Measurements from ENCODE around the gene LGALS16. TPM values are rescaled to one million over a fixed set of nuclear protein-coding genes. Genes with fewer than 3 reads are reported as not detected.
"Not testable (repeated sequence)": the region's sequence is repeated elsewhere in the genome, so short reads cannot be mapped to it uniquely, and the experiment has no call there.

The LGALS16 gene
- total and polyA plus RNA-seq, 8 donors = not detected

- intact Hi-C loops (cut with DNase I; ENCODE audit: low total_unique reads) = no loop called here
- Histone ChIP-seq H3K4me1 (peaks cover 0 to 20% (median 18%) of the 10 kb centered on the region in 4 donors), H3K27ac (no peak overlapping the region), H3K36me3 (no peaks in the 10 kb centered on the region), H3K4me3 (no peak overlapping the region), H3K27me3 (no peaks in the 10 kb centered on the region), H3K9me3 (no peaks in the 10 kb centered on the region)
- TF ChIP-seq POLR2AphosphoS5 (IDR thresholded peaks at IDR 0.05) (no peak), EP300 (IDR thresholded peaks at IDR 0.05) (no peak), POLR2A (IDR thresholded peaks at IDR 0.05) (no peak), CTCF (IDR thresholded peaks at IDR 0.05) (no peak)
- WGBS, 5 donors = 89 to 92% (median 91%) methylated on average over 4 to 5 of the region's 5 CpGs
- no peak for DNase-seq
Measured at GRCh38 chr19:39681416-39681815, 25.7 kb downstream of the LGALS16 start.

- TF ChIP-seq POLR2AphosphoS5 (IDR thresholded peaks at IDR 0.05) (no peak), POLR2A (IDR thresholded peaks at IDR 0.05) (no peak), EP300 (IDR thresholded peaks at IDR 0.05) (no peak), CTCF (IDR thresholded peaks at IDR 0.05) (no peak)
- H3K36me3 ChIP-seq = no peaks in the 10 kb centered on the region
- 76 to 81% (median 80%) methylated on average over 5 of the region's 5 CpGs for WGBS, 5 donors
- peaks cover 0 to 11% (median 4%) of the 10 kb centered on the region in 4 donors for H3K9me3 ChIP-seq
- H3K4me3 ChIP-seq = no peak overlapping the region
- H3K27me3 ChIP-seq = no peaks in the 10 kb centered on the region
- peaks cover 0 to 4% (median 2%) of the 10 kb centered on the region in 4 donors for H3K4me1 ChIP-seq
- no peak for DNase-seq
- no peak overlapping the region for H3K27ac ChIP-seq
- intact Hi-C loops (cut with DNase I; ENCODE audit: low total_unique reads) = no loop called here
Measured at GRCh38 chr19:39684267-39684666, 28.6 kb downstream of the LGALS16 start.

- no peak for DNase-seq
- 58 to 78% (median 76%) methylated on average over 3 of the region's 3 CpGs for WGBS, 5 donors
- Histone ChIP-seq H3K4me3 (no peak overlapping the region), H3K27me3 (peaks cover 0 to 5% (median 0%) of the 10 kb centered on the region in 3 donors), H3K36me3 (no peaks in the 10 kb centered on the region), H3K27ac (no peak overlapping the region), H3K9me3 (peaks cover 0 to 16% (median 12%) of the 10 kb centered on the region in 4 donors), H3K4me1 (no peaks in the 10 kb centered on the region)
- intact Hi-C loops (cut with DNase I; ENCODE audit: low total_unique reads) = no loop called here
- TF ChIP-seq POLR2AphosphoS5 (IDR thresholded peaks at IDR 0.05) = no peak
- TF ChIP-seq CTCF (IDR thresholded peaks at IDR 0.05) = no peak
- TF ChIP-seq EP300 (IDR thresholded peaks at IDR 0.05) = no peak
- no peak for TF ChIP-seq POLR2A (IDR thresholded peaks at IDR 0.05)
Measured at GRCh38 chr19:39686739-39687138, 31.0 kb downstream of the LGALS16 start.

GRCh38 chr19:39688637-39689036 lies 32.9 kb downstream of the LGALS16 start:
- DNase-seq; intact Hi-C loops (cut with DNase I; ENCODE audit: low total_unique reads): not testable (repeated sequence)
- WGBS, 5 donors = 62 to 67% (median 63%) methylated on average over 4 of the region's 4 CpGs

GRCh38 chr19:39692166-39692565 lies 36.5 kb downstream of the LGALS16 start:
- H3K27ac ChIP-seq = no peak overlapping the region
- DNase-seq = no peak
- WGBS, 5 donors = 75 to 91% (median 87%) methylated on average over 3 of the region's 3 CpGs
- no peak overlapping the region for H3K4me3 ChIP-seq
- peaks cover 0 to 16% (median 12%) of the 10 kb centered on the region in 4 donors for H3K9me3 ChIP-seq
- no peaks in the 10 kb centered on the region for H3K36me3 ChIP-seq
- peaks cover 0 to 28% (median 0%) of the 10 kb centered on the region in 3 donors for H3K27me3 ChIP-seq
- no peak for TF ChIP-seq POLR2AphosphoS5 (IDR thresholded peaks at IDR 0.05)
- TF ChIP-seq CTCF (IDR thresholded peaks at IDR 0.05) = no peak
- no peak for TF ChIP-seq EP300 (IDR thresholded peaks at IDR 0.05)
- TF ChIP-seq POLR2A (IDR thresholded peaks at IDR 0.05) = no peak
- no peaks in the 10 kb centered on the region for H3K4me1 ChIP-seq
- intact Hi-C loops (cut with DNase I; ENCODE audit: low total_unique reads) = no loop called here

More at GRCh38 chr19:39688637-39689036, 32.9 kb downstream of the LGALS16 start:
- not testable (repeated sequence) for H3K36me3 ChIP-seq, H3K4me1 ChIP-seq, H3K27ac ChIP-seq, H3K4me3 ChIP-seq
- peaks cover 0 to 16% (median 12%) of the 10 kb centered on the region in 4 donors for H3K9me3 ChIP-seq
- peaks cover 0 to 15% (median 0%) of the 10 kb centered on the region in 3 donors for H3K27me3 ChIP-seq
